ENCODE measurements around the gene RBPJL.

The RBPJL gene

DNA sequence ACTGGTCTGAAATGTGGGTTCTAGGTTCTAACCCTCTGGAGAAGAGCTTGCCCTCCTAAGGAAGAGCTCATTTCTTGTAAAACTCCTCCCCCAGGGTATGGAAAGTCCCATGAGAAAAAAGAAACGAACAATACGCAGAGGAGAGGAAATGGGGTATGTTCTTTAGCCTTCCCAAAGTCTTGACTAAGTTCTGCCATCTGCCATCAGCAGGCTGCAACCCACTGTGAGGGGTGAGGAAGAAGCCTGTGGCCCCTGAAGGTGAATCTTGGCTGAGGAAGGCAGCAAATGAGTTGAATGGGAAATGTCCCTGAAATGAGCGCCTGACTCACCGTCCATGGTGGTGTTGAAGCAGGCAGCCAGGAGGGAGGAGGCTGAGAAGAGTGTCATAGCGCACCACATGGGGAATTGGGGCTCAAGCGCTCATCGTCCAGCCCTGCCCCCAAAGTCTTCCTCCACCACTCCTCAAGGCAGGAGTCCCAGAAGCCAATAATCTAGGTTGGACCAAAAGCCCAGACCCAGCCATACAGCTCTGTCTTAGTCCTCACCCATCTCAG is 11.8 kb downstream of the RBPJL start:
- no peak for DNase-seq

DNA sequence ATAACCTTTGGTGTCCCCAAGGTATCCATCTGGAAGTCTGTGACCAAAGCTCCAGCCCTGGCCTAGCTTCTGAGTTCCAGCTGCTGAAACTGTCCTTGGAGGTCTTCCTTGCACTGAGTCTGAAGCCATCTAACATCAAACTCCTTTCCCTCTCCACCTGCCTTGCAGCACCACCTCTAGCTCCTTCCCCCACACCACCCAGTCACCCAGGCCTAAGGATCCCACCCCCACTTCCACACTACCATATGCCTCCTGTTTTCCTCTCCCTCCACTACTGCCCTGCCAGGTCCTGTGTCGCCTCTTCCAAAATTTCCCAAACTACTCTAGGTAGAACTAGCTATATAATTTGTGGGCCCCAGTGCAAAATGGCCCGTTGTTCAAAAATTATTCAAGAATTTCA is 12.3 kb downstream of the RBPJL start:
- no peak for DNase-seq

DNA sequence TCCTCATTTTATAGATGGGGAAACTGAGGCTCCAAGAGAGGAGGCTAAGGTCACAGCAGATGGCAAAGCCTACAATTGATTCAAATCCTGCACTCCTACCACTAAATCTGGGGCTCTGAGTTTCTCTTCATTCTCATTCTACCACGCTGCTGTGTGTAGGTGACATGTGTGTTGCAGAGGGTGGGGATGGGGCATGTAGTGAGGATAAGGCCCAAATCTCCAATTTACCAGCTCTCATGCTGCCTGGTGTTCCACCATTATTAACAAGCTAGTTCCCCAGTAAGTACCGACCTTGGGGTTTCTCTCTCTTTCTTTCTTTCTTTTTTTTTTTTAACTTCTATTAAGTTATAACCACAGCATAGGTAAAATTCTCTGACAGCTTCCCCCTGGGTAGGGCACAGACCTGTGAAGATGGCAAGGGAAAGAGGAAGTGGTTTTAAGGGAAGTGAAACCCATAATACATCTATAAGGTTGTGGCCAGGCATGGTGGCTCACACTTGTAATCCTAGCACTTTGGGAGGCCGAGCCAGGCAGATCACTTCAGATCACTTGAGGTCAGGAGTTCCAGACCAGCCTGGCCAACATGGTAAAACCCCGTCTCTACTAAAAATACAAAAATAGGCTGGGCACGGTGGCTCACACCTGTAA is 14.4 kb downstream of the RBPJL start:
- DNase-seq, result no peak

DNA sequence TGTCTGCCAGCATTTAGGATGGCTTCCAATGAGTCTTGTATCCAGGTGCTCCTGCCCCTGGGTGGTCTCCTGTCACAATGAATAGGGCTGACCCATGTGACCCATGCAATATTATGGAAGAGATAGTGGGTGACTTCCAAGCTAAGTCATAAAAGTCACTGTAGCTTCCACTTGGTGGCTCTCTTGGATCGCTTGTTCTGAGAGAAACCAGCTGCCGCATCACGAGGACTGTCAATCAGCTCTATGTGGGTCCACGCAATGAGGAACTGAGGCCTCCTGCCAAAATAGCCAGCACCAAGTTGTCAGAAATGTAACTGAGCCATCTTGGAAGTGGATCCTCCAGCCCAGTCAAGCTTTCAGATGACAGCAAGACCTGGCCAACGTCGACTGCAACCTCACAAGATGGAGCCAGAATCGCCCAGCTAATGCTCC is 16.3 kb downstream of the RBPJL start:
- peak; percentile 70 for DNase-seq

DNA sequence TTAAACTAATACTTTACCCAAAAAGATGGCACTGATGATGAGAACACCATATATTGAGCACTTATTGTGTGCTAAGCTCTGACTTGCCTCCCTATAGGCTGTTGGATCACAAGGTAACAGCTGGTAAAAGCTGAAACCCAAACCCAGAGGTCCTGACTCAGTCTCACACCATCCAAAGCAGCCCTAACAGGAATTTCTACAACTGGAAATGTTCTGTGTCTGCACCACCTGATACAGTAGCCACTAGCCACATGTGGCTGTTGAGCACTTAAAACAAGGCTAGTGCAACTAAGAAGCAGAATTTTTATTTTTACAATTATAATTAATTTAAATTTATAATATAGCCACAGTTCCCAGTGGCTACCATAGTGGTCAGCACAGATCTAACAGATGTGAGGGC is 17.1 kb downstream of the RBPJL start:
- no peak for DNase-seq

DNA sequence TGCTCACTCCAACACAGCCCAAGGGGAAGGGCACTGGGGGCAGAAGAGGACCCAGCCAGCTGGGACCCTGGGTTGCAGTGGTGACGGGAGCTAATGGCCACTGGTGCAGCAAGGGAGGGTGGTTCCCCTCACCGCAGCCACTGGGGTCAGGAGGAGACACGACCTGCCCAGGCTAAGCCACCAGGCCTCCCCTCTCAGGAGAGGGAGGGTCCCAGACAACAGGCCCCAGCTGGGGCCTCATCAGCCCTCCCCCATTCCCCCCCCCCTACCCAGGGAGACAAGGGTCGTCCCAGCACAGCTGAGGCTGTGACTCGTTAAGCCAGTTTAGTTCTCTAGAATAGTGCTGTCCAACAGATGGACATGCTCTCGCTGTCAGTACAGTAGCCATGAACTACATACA is 18.7 kb downstream of the RBPJL start:
- DNase-seq, result peak; percentile 75

DNA sequence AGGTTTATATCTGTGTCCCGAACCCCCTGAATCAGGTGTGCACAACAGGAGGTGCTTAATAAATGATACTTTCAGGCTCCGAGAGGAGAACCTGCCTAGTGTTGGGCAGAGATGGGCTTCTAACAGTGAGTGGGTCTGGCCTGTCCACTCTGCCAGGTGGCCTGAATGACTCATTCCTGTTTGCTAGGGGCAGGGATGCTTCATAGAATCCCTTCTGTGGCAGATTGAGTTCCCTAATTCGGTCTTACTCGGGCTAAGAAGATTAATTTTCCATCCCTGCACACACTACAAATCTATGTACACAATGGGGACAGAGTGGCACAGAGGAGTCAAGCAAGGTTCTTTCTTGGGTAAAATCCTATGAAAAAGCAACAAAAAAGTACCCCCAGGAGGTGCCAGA is 21.8 kb downstream of the RBPJL start:
- no peak for DNase-seq

DNA sequence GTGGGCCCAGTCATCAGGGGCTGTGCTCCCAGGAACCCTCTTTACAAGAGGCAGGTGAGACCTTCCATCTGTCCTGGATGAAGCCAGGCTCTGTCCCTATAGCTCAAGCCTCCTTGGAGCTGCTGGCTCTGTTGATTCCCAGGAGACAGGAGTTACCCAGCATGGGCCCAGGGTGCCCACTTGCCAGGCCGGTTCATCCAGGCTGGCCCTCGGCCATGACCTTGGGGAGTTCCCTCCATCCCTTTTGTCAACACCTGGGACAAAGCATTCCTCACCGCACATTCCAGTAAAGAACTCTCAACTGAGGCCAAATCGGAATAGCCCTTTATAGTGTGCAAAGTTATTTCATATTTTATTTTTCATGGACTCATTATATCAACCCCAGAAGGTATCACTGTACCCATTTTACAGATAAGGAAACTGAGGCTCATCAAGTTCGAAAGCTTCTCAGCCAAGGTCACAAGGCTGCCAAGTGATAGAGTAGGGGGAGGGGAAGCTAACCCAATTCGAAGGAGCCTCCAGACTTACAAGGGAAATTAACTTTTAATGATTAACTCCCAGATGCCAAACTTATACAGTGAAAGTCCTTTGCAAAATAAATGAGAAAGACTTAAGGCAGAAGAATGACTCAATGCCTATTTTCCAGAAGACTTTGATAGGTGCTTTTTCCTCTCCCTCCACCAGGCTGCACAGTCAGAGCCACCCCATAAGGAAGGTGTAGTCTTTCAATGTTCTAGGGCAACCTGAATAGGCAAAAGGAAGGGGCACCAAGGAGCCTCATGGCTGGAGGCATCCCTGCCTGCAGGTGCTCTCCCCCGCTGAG is 23.1 kb downstream of the RBPJL start:
- DNase-seq, result no peak

DNA sequence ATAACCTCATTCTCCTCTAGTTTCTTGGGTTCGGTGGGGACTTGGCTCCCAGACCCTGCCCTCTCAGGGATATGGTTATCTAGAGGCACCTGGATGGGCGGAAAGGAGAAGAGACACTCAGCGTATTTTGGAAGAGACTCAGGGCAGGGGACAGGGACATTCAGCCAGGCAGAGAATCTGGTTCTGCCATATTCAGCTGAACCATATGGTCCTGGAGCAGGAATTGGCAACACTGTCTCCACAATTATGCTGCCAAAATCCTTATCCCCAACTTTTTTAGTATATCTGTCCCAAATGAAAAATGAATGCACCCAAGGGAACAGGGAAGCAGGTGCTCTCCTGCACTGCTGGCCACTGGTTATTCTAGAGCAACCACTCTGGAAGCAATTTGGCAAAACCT is 23.8 kb downstream of the RBPJL start:
- DNase-seq, result no peak

DNA sequence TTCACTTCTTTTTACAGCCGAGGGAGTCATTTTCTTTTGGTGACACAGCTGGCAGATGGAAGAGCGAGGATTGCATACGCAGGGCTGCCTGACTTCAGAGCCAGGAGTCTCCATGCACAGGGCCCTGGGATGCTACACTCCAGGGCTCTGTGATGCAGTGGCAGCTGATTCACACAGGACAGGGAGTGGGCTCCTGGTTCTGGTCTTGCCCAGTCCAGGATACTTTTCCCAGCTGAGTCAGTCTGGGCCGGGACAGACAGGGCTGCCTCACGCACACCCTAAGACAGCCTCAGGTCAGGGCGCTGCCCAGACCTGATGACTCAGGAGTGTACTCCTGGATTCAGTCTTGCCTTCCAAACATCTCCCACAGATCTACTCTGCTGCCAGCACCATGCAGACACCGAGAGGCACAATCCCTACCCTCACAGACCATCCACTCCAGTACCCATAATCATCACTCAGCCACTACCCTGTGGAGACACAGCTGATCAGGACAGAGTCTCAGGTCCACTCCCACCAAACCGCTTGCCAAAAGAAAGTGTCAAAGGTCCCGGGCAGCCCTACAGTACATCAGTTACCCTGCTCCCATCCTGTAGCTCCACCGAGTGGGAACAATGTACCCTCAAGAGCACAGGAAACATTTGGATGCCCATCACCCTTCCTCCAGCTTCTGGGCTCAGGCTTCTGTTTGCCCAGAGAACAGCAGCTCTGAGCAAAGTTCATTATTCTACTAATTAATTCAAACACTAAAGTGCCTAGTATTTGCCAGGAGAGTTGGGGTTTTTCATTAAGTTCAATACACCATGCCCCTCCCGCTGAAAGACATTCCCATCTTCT is 30.1 kb downstream of the RBPJL start:
- DNase-seq, result peak; percentile 97

DNA sequence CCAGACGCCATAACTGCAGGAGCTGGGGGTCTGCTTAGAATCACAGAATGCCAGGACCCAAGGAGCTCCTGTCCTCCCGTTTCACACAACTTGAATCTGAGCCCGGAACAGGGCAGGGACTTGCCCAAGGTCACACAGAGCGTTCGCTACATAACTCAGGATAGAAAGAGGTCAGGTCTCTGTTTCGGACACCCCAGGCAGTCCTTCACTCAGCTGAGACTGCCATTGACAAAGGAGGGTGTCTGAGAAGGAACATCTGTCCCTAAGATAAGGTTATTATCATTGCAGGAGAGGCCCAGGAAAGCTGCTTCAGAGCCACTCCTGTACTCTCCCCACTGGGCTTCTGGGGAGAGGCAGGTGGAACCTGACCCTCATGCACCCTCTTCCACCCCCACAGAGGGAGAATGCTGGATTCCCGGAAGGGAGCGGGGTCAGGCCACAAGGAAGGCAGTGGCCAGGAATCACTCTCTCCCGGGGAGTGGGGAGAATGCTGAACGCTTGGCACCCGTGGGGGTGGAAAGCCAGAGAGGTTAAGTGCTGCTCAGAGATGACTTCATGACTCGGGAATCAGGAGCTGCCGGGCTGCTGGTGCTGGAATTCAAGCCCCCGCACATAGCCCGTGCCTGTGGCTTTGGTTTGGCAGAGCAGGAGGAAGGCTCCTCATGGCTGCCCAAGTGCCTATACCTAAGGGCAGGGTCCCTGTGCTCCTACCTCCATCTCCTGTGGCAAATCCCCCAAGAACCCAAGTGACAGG is 30.9 kb downstream of the RBPJL start:
- peak; percentile 96 for DNase-seq

DNA sequence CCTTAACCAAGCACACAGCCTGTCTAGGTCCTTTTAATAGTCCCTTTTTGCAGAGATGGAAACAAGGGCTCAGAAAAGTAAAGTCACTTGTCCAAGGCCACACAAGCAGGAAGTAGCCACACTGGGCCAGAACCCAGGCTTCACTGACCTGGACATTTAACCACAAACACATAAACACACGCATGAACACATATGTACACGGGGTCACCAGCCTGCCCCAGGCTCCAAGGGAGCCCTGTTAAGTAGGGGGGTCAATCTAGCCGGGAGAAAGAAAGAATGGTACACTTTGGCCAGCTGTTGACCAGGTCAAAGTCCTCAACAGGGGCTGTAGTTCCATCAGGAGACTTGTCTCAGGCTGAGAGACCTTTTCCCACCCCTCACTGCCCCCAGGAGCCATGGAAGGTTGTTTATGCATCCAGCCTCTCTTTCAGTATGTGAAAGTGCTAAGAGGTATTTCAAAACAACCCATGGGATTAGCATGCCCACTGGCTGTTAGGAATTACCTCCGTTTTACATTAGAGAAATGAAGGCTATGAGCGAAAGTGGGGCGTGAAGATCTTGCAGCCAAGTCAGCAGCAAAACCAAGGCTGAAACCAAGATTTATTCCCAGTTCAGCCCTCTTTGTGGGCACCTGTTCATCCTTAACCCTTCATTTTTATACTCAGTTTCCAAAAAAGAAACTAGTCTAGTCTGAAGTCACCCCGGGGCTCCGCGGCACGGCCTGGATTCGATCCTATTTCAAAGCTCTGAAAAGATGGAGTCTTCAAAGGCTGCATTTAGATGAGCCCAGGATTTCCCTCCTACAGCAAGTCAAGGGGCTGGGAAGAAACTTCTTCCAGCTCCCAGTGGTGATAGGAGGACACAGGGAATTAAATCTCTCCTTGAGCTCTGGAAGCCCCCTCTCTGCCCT is 31.7 kb downstream of the RBPJL start:
- DNase-seq, result no peak

DNA sequence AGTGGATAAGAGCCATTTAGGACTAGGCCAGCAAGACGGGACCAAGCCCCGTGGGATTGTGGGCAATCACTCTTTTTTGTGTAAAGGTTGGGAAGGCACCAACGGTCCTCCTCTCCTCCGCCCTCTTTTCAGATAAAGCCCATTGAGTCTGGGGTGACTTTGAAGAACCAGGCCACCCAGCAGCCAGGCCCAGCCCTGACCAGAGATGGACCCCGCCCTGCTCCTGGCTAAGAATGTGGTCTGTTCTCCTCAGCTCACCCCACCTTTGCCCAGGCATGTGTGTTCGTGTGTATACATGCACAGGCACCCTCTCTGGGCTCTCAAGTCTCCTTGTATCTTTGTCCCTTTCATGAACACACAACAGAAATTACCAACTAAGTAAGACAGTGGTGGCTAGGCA is 32.4 kb downstream of the RBPJL start:
- no peak for DNase-seq

DNA sequence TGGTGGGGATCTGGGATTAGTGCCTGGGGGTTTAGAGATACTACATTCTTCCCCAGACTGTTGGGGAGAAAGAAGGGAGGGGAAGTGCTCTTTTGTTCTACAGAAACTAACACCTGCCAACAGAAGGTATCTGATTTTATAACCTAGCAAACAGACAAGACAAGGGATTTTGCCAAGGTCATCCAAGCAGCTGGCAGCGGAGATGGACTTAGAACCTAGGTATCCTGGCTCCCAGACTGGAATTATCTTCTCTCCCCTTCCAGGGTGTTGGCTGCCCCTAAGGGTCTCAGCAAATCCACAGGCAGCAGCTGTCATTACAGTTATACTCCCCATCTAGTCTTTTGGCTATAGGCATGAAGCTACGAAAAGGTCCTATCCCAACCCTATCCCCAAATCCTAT is 33.2 kb downstream of the RBPJL start:
- no peak for DNase-seq

DNA sequence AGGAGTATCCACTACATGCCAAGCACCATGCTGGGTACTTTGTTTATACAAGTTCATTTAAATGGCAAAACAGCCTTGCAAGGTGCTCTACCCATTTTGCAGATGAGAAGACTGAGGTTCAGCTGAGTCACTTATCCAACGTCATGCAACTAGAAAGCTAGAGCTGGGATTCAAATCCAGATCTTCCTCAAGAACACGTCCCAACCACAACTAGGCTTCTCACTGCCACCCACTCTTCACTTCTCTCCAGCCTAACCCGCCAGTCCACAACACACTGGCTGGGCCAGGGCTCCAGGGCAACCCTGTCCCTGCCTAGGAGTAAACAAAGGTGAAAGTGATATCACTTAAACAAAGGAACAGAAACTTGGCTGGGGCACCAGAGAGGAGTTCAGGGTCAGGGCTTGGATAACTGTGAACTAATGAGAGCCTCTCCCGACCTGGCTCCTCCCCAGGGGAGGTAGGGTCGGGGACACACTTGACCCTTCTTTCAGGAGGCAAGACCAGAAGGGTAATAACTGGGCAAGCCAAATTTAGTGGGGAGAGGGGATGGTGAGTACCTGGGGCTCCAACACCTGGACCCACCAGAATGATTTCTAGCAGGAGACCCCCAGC is 33.7 kb downstream of the RBPJL start:
- no peak for DNase-seq

DNA sequence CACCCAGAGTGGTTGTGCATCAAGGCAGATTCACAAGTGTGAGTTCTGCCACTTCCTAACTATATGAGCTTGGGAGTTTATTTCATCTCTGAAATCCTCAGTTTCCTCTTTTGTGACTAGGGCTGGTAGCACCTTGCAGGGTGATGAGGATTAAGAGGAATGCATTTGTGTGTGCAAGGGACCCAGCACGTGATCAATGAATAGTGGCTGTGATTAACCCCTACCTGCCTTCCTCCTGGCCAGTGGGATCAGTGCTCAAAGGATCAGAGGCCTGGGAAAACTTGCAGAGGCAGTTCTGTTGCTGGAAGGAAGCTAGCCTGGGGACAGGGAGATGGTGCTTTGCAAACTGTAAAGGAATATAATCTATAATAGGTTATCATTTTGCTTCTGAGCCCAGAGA is 34.3 kb downstream of the RBPJL start:
- no peak for DNase-seq

DNA sequence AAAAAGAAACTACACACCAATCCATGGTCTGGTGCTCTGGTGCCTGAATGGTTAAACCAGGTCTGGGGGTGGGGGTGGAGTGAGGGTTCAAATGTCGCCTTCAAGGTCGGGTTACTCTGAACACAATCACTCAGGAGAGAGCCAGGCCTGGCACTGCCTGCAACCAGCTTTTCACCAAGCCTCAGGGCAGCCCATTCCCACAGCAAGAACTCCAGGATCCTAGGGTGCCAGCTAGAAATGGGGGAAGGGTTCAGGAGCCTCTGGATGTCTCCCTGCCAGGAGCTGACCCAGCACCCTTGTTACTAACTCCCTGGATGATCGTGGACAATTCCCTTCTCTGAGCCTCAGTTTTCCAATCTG is 34.9 kb downstream of the RBPJL start:
- no peak for DNase-seq

DNA sequence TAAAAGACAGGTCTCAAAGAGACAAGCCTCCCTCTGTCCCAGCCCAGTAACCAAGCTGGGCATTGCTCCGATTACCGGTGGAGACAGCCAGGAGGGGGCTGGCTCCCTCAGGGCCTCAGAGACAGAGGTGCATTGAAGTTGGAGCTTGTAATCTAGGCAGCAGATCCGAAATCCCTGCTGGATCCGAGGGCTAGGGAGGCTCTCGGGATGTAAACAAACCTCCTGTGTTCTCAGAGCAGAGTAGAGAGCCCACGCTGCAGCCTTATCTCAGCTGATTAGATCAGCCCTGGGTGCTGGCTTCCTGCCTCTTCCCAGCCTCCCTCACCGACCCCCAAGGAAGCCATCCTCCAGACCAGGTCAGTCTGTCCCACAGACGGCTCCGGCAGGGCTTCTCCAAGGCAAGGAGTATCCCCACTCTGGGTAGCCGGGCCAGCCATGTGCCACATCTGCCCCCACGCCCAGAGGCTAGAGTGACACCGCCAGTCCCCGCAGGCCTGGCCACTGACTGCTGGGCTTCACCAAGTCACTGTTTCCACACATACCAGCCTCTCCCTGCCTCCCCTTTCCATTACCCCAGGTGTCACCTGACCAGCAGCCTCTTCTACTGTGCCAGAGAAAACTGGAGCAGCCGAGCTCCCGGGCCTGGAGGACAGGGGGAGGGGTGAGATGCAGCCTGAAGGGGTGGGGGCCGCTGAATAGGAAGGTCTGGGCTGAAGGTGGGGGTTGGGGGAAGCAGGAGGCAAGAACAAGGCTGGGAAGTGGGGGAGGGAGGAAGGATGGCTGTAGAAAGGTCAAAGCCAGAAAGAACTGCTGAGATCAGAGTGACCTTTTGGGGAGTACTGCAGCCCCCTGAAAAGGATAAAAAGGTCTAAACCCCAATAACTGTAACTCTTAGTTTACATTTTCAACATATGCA is 35.6 kb downstream of the RBPJL start:
- DNase-seq, result peak; percentile 98

DNA sequence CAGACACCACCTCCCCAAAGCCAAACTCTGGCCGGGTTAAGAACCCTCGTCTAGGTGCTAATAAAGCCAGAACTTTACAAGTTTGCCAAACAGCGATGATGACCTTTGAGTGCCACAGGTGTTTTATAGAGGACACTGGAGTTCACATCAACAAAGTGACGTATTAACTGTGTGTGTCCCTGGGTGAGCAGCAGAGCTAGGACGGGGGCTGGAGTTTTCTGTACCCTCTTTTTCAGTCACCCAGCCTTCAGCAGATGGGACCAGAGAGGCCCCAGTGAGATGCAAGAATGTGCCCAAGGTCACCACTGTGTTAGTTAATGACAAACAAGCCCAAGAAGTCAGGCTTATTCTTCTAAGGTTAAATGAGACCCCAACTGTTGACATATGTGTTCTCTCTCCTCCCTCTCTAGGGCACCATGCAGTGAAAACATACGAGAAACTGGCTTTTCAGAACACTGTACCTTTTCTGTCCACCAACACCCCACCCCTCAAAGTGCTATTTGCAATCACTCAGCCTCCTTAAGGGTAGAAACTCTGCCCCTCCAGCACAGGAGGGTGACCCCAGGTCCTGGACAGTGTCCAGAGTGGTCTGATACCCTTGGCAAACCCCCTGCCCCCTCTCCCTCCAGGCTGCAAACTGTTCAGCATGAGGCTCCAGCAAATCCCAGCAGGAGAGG is 36.4 kb downstream of the RBPJL start:
- DNase-seq, result no peak
